NCI-H226 (cell line): ENCODE results near the gene ANKRD29.
"Not testable (repeated sequence)": the region's sequence is repeated elsewhere in the genome, so short reads cannot be mapped to it uniquely, and the experiment has no call there.

ENCODE experiments used
- DNase-seq: peaks from one replicate; pipeline ENCODE4 v3.0.0-alpha.2; 2015

Gene ANKRD29

GRCh38 chr18:23578067-23578701 is 84.5 kb downstream of the ANKRD29 start:
- DNase-seq = no peak

- not testable (repeated sequence) for DNase-seq
These were observed 85.2 kb downstream of the ANKRD29 start for GRCh38 chr18:23577521-23577920.

GRCh38 chr18:23575309-23575651 is 87.4 kb downstream of the ANKRD29 start:
- DNase-seq = no peak

GRCh38 chr18:23574611-23575308 is 88.0 kb downstream of the ANKRD29 start:
- no peak for DNase-seq

- DNase-seq = peak; percentile 80
These were observed 88.9 kb downstream of the ANKRD29 start for GRCh38 chr18:23573626-23574431.

GRCh38 chr18:23573020-23573419 is 89.7 kb downstream of the ANKRD29 start:
- DNase-seq = no peak

- DNase-seq = no peak
These were observed 90.1 kb downstream of the ANKRD29 start for GRCh38 chr18:23572570-23572969.

GRCh38 chr18:23572012-23572411 is 90.7 kb downstream of the ANKRD29 start:
- DNase-seq = no peak

- no peak for DNase-seq
These were observed 91.7 kb downstream of the ANKRD29 start for GRCh38 chr18:23570912-23571504.

GRCh38 chr18:23569299-23570063 is 93.2 kb downstream of the ANKRD29 start:
- DNase-seq = no peak

- no peak for DNase-seq
These were observed 94.2 kb downstream of the ANKRD29 start for GRCh38 chr18:23568281-23569138.

- no peak for DNase-seq
These were observed 95.0 kb downstream of the ANKRD29 start for GRCh38 chr18:23567671-23568070.

- DNase-seq = no peak
These were observed 96.7 kb downstream of the ANKRD29 start for GRCh38 chr18:23565916-23566547.

- peak; percentile 33 for DNase-seq
These were observed 99.2 kb downstream of the ANKRD29 start for GRCh38 chr18:23563377-23564043.

GRCh38 chr18:23560186-23560585 is 102.5 kb downstream of the ANKRD29 start:
- no peak for DNase-seq

GRCh38 chr18:23557511-23557910 is 105.2 kb downstream of the ANKRD29 start:
- DNase-seq = not testable (repeated sequence)

GRCh38 chr18:23556145-23556780 is 106.4 kb downstream of the ANKRD29 start:
- DNase-seq = no peak

- no peak for DNase-seq
These were observed 108.8 kb downstream of the ANKRD29 start for GRCh38 chr18:23553887-23554286.

GRCh38 chr18:23552505-23552904 is 110.2 kb downstream of the ANKRD29 start:
- no peak for DNase-seq

- no peak for DNase-seq
These were observed 110.7 kb downstream of the ANKRD29 start for GRCh38 chr18:23551978-23552377.
